T-helper 2 cell treated with Interferon-gamma antibody and Interleukin-4, amounts not matched to agents 100 ng/mL and 5 ng/mL, for 36 hours (primary cell): ENCODE measurements around the gene ZNF791. TPM values are rescaled to one million over a fixed set of nuclear protein-coding genes. Genes with fewer than 3 reads are reported as not detected.
"Not testable (repeated sequence)": the region's sequence is repeated elsewhere in the genome, so short reads cannot be mapped to it uniquely, and the experiment has no call there.

ENCODE experiments used
- intact Hi-C: fragments of 100-400 bp; cut with micrococcal nuclease; formaldehyde crosslinking; loops from one replicate; pipeline ENCODE4 v1.15.1; 2023
- total RNA-seq: library from RNA; stranded (reverse); gene quantifications from 2 replicates; pipeline ENCODE4 v1.2.3, GENCODE V29; 2022

Gene ZNF791
- 30.6 and 34.4 TPM in 2 replicates for total RNA-seq

DNA sequence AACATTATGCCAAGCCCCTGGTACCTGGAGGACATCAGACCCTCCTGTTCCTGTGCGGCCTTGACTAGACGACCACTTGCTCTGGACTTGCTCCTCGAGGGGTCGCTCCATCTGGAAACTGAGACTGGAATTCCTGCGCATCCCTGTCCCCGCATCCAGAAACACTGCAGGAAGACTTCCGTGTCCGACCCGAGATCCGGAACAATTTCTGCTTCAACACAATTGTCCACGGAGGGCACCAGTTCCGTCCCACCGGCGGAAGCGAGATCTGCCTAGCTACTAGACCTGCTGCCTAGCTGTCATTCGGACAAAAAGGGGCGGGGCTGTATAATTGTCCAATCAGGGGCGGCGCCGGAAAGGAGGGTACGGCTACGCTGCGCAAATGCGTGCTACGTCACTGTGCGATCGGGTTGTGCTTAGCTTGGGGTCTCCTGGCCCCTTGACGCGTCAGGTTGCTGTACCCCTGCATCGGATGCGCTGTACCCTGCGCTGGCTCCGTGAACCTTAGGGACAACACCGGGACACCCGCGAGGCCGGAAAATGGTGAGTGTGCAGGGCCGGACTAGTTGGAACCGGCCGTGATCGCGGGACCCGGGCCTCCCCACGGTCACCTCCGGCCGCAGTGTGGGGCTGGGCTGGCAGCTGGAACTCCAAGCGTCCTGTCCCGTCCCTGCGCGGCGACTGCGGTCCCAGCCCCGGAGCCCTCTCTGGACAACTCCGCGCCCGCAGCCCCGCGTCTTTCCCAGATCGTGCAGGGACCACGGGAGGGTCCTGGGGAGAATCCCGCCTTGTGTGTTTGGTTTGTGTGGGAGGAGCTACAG, at the start of gene ZNF791, which contains the start of gene ZNF490:
ZNF791 (plus strand) TSS at position 381 of the 821 bp plus-strand sequence; CDS start at position 541, 160 bp downstream.
ZNF490 (minus strand) TSS at position 274 of the 821 bp plus-strand sequence; CDS start at position 141, 133 bp downstream.
- intact Hi-C loops = loop anchor here (2.0 to 5.0 kb wide), 5 partner anchors 46 to 168 kb away; partner anchors contain the start of genes DHPS, TNPO2, ZNF443 and ZNF564

DNA sequence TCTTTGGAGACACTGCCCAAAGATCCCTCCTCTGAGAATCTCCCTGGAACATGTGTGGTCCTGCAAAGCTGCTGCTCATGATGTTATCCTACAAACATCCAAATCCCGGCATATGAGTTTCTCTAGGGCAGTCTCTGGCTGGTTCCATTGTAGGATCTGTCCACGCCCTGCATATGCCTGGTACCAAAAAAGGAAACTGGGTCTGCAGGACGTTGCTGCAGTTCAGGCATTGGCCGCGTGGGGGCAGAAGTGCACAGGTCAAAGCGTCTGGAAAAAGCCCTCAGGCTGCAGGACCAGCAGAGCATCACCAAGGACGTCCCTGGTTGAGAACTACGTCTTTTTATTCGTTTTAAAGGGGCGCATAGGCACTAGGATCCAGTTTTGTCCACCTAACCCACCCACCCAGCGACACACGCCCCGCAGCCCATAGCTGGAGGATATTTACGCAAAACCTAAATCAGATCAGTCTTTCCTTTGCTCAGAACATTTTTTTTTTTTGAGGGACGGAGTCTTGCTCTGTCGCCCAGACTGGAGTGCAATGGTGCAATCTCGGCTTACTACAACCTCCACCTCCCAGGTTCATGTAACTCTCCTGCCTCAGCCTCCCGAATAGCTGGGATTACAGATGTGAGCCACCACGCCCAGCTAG, 46.6 kb upstream of the ZNF791 start:
- intact Hi-C loops = loop anchor here (1.0 to 2.0 kb wide), 4 partner anchors 40 to 193 kb away; partner anchors contain the start of genes ZNF490 and ZNF791

DNA sequence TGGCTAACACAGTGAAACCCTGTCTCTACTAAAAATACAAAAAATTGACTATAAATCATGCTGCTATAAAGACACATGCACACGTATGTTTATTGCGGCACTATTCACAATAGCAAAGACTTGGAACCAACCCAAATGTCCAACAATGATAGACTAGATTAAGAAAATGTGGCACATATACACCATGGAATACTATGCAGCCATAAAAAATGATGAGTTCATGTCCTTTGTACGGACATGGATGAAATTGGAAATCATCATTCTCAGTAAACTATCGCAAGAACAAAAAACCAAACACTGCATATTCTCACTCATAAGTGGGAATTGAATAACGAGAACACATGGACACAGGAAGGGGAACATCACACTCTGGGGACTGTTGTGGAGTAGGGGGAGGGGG, 44.3 kb upstream of the ZNF791 start:
- intact Hi-C loops = not testable (repeated sequence)

DNA sequence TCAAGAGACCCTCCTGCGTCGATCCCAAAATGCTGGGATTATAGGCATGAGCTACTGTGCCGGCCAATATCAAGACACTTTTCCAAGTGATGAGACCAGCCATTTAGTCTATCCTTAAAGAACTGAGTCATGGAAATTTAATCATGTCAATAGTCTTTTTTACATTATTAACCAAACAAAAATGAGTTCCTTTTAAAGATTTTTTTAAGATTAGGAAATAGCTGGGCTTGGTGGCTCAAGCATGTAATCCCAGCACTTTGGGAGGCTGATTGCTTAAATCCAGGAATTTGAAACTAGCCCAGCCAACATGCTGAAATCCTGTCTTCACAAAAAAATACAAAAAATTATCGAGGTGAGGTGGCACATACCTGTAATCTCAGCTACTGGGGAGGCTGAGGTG, 42.8 kb upstream of the ZNF791 start:
- intact Hi-C loops = no loop called here

DNA sequence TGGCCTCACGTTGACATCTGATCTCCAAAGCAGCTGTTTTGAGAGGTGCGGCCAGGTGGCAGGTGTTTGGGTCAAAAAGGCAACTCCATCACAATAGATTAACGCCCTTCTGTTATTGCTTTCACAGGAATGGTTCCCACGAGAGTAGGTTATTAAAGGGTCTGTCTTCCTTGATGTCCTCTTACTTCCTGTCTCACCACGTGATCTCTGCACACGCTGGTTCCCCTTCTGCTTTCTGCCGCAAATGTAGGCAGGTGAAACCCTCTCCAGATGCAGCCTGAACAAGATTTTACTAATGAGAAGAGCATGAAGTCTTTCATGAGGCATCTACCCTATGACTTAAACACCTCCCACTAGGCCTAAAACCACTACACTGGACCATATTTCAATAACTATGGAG, 36.7 kb upstream of the ZNF791 start:
- intact Hi-C loops = no loop called here

DNA sequence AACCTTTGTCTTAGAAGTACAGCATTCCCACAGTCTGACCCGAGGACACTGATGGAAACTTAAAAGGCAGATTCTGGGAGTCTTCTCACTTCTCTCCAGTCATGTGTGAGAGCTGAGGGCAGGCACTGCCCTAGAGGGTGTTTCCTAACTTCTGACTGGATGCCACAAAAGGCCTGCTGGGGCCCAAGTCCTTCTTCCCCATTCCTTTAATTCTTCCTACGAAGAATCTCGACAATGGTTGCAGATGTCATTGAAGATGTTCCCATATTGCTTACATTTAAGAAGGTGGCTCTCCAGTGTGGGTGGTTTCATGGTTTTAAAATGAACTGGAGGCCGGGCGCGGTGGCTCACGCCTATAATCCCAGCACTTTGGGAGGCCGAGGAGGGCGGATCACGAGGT, 32.1 kb upstream of the ZNF791 start:
- intact Hi-C loops = no loop called here

DNA sequence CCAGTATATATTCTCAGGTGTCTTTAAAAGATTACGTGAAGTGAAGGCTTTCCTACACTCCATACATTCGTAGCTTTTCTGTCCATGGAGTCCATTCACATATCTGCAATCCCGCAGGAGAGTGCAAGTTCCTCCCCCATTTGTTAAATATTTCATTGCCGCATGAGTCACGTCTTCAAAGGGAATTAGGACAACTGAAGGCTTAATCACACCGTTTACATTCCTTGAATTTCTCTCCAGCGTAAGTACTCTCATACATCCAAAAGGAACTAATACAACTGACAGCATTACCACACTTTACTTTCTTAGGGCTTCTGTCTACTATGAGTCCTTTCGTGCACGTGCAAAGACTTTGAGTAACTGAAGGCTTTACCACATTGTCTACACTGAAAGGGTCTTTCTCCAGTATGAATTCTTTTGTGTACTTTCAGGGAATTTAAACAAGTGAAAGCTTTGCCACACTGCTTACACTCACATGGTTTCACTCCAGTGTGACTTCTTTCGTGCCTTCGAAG, 30.5 kb upstream of the ZNF791 start:
- intact Hi-C loops = no loop called here

DNA sequence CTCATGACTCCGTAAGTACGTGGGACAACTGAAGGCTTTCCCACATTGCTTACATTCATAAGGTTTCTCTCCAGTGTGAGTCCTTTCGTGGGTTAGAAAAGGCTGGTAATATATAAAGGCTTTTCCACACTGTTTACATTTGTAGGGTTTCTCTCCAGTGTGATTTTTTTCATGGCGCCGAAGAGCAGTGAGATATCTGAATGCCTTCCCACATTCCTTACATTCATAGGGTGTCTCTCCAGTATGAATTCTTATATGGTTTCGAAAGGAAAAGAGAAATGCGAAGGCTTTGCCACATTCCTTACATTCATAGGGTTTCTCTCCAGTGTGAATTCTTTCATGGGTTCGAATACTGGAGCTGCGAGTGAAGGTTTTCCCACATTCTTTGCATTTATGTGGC, 29.6 kb upstream of the ZNF791 start:
- intact Hi-C loops = no loop called here

DNA sequence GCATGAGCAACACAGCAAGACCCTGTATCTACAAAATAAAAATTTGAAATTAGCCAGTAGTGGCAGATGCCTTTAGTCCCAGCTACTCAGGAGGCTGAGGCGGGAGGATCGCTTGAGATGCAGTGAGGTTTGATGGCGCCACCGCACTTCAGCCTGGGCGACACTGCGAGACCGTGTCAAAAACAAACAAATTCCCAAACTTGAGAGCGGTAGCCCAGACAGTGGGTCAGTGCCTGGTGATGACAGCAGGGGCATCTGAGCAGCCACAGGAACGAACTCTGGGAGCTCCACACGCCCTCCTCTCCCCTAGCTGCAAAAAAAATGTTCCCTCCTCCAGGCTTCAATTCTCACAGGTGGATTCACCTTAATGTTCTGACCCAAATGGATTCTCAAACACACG, 14.2 kb upstream of the ZNF791 start:
- intact Hi-C loops = no loop called here

DNA sequence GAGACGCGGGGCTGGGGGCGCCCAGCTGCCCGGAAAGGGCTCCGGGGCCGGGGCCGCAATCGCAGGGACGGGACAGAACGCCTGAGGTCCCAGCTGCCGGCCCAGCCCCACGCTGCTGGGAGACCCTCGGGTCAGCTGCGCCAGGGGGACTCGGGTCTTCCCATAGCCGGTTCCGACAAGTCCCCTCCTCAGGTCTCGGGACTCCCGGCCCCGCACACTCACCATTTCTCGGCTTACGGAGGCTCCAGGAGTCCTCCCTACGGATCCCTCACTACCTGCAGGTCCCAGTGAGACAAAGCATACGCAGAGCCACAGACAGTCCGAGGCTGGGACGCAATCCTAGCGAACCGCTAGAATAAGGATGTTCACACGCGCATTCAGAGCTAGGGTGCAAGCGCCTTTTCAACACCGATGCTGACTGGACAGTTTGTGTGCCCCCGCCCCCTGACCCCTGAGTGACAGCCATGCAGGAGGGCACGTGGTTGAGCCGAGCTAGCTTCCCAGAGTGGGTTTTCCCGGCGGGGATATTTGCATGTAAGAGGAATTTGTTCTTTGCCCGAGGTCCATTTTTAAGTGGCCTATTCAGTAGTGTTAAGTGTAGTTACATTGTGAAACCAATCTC, 13.7 kb upstream of the ZNF791 start:
- intact Hi-C loops = no loop called here

DNA sequence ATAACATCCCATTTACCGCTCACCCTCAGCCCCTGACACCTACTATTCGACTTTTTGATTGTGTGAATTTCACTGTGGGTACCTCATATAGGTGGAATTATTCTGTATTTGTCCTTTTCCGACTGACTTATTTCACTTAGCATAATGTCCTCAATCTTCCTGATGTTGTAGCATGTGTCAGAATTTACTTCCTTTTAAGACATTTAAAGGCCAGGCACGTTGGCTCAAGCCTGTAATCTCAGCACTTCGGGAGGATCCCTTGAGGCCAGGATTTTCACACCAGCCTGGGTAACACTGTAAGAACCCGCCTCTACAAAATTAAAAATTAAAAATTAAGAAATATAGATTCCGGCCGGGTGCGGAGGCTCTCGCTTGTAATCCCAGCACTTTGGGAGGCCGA, 13.1 kb upstream of the ZNF791 start:
- intact Hi-C loops = no loop called here

DNA sequence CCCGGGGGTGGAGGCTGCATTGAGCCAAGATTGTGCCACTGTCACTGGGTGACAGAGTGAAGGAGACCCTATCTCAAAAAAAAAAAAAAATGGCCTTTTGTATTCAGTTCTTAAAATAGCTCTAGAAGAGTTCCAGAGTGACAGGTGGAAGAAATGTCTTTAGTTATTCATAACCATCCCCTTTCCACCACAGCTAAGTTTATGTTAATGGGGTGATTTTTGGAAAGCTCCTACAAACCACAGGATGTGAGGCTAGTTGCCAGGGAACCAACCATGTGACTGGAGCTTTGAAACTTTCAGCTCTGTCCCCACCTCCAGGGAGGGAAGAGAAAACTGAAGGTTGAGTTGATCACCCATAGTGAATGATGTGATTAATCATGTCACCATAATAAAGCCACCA, 7.0 kb upstream of the ZNF791 start:
- intact Hi-C loops = loop anchor here (1.0 kb wide), 1 partner anchor 39 kb away; no protein-coding TSS in a partner anchor

DNA sequence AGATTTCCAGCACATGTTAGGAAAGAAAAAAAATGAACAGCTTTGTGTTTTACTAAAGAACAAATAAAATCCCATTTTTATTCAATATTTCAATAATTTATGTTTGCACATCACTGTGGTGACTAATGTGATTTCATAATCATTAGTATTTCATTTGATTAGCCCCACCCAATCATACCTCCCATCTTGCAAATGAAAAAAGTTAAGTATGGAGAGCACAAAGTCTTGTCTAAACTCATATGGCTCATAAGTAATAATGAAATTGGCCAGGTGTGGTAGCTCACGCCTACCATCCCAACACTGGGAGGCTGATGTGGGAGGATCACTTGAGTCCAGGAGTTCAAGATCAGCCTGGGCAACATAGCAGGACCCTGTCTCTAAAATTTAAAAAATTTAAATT, 3.9 kb upstream of the ZNF791 start:
- intact Hi-C loops = no loop called here

DNA sequence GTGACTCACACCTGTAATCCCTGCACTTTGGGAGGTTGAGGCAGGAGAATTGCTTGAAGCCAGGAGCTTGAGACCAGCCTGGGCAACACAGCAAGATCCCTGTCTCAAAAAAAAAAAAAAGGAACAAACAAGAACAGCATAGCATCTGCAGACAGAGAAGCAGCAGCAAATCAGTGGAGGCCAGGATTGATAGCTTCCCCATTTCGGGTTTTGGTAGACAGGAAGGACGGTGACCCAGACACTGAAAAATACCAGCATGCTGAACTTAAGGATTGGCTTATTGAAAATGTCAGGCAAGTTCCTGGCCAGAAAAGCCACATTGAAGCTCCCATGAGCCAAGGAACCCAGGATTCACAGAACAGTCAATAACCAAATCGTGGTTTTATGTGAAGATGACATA, 3.1 kb upstream of the ZNF791 start:
- intact Hi-C loops = no loop called here

DNA sequence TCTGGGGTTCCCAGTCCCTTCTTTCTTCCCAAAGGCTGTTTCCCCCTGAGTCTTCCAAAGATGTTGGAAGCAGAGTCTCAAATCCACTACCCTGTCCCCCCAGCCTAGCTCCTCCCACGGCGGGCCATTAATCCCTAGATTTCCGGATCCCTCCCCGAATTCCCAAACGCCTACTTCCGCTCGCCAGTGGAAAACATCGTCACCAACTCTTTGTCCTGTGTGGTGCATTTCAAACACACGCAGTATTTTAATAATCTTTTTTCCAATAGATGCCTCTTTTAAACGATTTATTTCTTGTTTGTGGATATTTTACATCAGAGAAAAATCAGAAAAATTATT, 610 bp downstream of the ZNF791 start:
- intact Hi-C loops = loop anchor here (2.0 to 5.0 kb wide), 5 partner anchors 47 to 169 kb away; partner anchors contain the start of genes DHPS, TNPO2, ZNF443 and ZNF564

DNA sequence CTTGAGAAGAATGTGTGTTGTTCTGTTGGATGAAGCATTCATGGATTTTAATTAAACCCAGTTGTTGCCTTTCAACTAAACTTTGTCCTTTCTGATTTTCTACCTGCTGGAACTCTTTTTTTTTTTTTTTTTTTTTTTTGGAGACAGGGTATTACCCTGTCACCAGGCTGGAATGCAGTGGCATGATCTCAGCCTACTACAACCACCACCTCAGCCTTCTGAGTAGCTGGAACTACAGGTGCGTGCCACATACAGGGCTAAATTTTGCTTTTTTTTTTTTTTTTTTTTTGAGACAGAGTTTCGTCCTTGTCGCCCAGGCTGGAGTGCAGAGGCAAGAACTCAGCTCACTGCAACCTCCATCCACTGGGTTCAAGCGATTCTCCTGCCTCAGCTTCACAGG, 6.9 kb downstream of the ZNF791 start:
- intact Hi-C loops = no loop called here

DNA sequence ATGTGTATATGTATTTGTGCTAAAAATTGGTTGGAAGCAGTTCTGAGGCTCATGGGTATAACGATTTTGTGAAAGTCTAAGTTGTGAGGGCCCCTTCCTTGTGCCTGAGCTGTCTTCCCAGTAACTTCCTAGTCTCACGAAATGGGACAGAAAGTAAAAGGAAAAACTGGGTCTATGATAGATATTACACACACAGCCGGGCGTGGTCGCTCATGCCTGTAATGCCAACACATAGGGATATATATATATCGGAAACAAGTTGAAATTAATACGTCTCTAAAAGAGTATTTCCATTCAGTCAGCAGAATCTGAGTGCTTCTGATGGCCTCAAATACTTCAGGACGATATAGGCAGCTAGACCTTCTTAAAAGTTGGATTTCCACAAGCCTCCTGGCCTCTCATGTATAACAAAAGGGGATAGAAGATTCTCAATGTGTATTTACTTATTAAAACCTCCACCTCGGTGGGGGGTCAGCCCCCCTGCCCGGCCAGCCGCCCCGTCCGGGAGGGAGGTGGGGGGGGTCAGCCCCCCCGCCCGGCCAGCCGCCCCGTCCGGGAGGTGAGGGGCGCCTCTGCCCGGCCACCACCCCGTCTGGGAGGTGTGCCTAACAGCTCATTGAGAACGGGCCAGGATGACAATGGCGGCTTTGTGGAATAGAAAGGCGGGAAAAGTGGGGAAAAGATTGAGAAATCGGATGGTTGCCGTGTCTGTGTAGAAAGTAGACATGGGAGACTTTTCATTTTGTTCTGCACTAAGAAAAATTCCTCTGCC, 10.7 kb downstream of the ZNF791 start:
- intact Hi-C loops = not testable (repeated sequence)

DNA sequence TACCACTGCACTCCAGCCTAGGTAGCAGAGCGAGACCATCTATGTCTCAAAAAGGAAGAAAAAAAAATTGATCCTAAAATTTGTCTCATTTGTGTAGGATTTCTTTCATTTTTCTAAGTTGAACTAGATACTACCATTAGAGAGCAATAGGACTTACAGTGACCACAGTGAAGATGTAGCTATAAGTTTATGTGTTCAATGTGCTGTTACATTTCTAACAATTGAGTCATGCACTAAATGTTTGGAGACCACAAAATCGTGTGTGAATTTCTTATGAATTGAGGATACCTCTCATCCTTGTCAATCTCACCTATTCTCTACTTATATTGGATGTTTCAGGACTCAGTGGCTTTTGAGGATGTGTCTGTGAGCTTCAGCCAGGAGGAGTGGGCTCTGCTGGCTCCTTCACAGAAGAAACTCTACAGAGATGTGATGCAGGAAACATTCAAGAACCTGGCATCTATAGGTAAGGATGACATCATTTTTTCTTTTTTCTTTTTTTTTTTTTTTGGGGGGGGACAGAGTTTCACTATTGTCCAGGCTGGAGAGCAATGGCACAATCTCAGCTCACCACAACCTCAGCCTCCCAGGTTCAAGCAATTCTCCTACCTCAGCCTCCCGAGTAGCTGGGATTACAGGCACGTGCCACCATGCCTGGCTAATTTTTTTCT, 12.8 kb downstream of the ZNF791 start:
- intact Hi-C loops = no loop called here

DNA sequence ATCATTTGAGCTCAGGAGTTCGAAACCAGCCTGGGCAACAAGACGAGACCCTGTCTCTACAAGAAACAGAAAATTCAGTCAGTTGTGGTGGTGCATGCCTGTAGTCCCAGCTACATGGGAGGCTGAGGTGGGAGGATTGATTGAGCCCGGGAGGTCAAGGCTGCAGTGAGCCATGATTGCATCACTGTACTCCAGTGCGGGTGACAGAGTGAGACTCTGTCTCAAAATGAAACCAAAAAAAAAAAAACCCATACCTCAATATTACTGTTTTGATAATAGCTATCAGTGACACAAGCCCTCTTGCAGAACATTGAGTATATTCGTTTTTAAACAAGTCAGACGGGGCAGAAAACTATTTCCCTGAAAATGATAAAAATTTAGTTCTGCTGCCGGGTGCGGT, 16.2 kb downstream of the ZNF791 start:
- intact Hi-C loops = no loop called here
